ENCODE results near the gene TBL1XR1. TPM values are rescaled to one million over a fixed set of nuclear protein-coding genes. Genes with fewer than 3 reads are reported as not detected.
"Not testable (repeated sequence)": the region's sequence is repeated elsewhere in the genome, so short reads cannot be mapped to it uniquely, and the experiment has no call there.

Gene TBL1XR1
- total RNA-seq, 2 donors from 2014 or later, result 202 to 226 TPM

- Histone ChIP-seq H3K4me1 (peaks cover 6% of the 10 kb centered on the region), H3K4me3 (no peak overlapping the region), H3K9me3 (no peaks in the 10 kb centered on the region), H3K27me3 (no peaks in the 10 kb centered on the region), H3K9ac (ENCODE audit: low read depth in 2 of 2, low read length in 2 of 2) (no peak overlapping the region), H3K27ac (no peak overlapping the region), H3K36me3 (no peaks in the 10 kb centered on the region)
- TF ChIP-seq CTCF (IDR thresholded peaks at IDR 0.05), result no peak
- DNase-seq, result no peak
- intact Hi-C loops (cut with DNase I), result no loop called here
Measured at GRCh38 chr3:177186306-177186705, 11.0 kb downstream of the TBL1XR1 start.

GRCh38 chr3:177185035-177185574 is 12.2 kb downstream of the TBL1XR1 start:
- Histone ChIP-seq H3K27me3 (no peaks in the 10 kb centered on the region), H3K9ac (ENCODE audit: low read depth in 2 of 2, low read length in 2 of 2) (no peak overlapping the region), H3K36me3 (no peaks in the 10 kb centered on the region), H3K9me3 (no peaks in the 10 kb centered on the region), H3K4me3 (no peak overlapping the region), H3K27ac (no peak overlapping the region), H3K4me1 (no peaks in the 10 kb centered on the region)
- DNase-seq, result no peak
- TF ChIP-seq CTCF (IDR thresholded peaks at IDR 0.05), result no peak
- intact Hi-C loops (cut with DNase I), result no loop called here

- H3K36me3 ChIP-seq; H3K27ac ChIP-seq; H3K9me3 ChIP-seq; H3K27me3 ChIP-seq; H3K9ac ChIP-seq (ENCODE audit: low read depth in 2 of 2, low read length in 2 of 2); H3K4me1 ChIP-seq; DNase-seq; H3K4me3 ChIP-seq; intact Hi-C loops (cut with DNase I): not testable (repeated sequence)
Measured at GRCh38 chr3:177184602-177185001, 12.7 kb downstream of the TBL1XR1 start.

GRCh38 chr3:177182352-177182751 is 14.9 kb downstream of the TBL1XR1 start:
- no peak overlapping the region for H3K27ac ChIP-seq
- no peaks in the 10 kb centered on the region for H3K36me3 ChIP-seq
- no peak overlapping the region for H3K9ac ChIP-seq (ENCODE audit: low read depth in 2 of 2, low read length in 2 of 2)
- H3K27me3 ChIP-seq, result no peaks in the 10 kb centered on the region
- no peaks in the 10 kb centered on the region for H3K4me1 ChIP-seq
- intact Hi-C loops (cut with DNase I), result no loop called here
- no peak for DNase-seq
- no peaks in the 10 kb centered on the region for H3K9me3 ChIP-seq
- H3K4me3 ChIP-seq, result no peak overlapping the region
- TF ChIP-seq CTCF (IDR thresholded peaks at IDR 0.05), result no peak

GRCh38 chr3:177181418-177181817 is 15.9 kb downstream of the TBL1XR1 start:
- no peak for DNase-seq
- H3K36me3 ChIP-seq, result no peaks in the 10 kb centered on the region
- H3K9ac ChIP-seq (ENCODE audit: low read depth in 2 of 2, low read length in 2 of 2), result no peak overlapping the region
- H3K27me3 ChIP-seq, result no peaks in the 10 kb centered on the region
- TF ChIP-seq CTCF (IDR thresholded peaks at IDR 0.05), result no peak
- no peaks in the 10 kb centered on the region for H3K9me3 ChIP-seq
- no peaks in the 10 kb centered on the region for H3K4me1 ChIP-seq
- no peak overlapping the region for H3K27ac ChIP-seq
- H3K4me3 ChIP-seq, result no peak overlapping the region
- intact Hi-C loops (cut with DNase I), result no loop called here

GRCh38 chr3:177180506-177180905 is 16.8 kb downstream of the TBL1XR1 start:
- H3K27ac ChIP-seq, result no peak overlapping the region
- H3K27me3 ChIP-seq, result no peaks in the 10 kb centered on the region
- TF ChIP-seq CTCF (IDR thresholded peaks at IDR 0.05), result no peak
- intact Hi-C loops (cut with DNase I), result no loop called here
- no peaks in the 10 kb centered on the region for H3K4me1 ChIP-seq
- no peak for DNase-seq
- H3K4me3 ChIP-seq, result no peak overlapping the region
- no peaks in the 10 kb centered on the region for H3K36me3 ChIP-seq
- H3K9me3 ChIP-seq, result no peaks in the 10 kb centered on the region
- H3K9ac ChIP-seq (ENCODE audit: low read depth in 2 of 2, low read length in 2 of 2), result no peak overlapping the region
